HL-60 (cell line): ENCODE measurements around the gene RGPD8.
"Not testable (repeated sequence)": the region's sequence is repeated elsewhere in the genome, so short reads cannot be mapped to it uniquely, and the experiment has no call there.

ENCODE experiments used
- DNase-seq, 2 experiments: peaks; one replicate each; pipeline ENCODE4 v3.0.0-alpha.2; 2010 to 2020; ENCODE audit warnings: low read depth in 1 of 2, low spot score in 1 of 2
- H3K27ac ChIP-seq: fragments of 250-450 bp; sonication (Bioruptor Pico); replicated peaks from 2 replicates; pipeline ENCODE4 v1.5.1; 2020; ENCODE audit warnings: mild to moderate bottlenecking, moderate library complexity
- H3K27me3 ChIP-seq: fragments of 250-450 bp; sonication (Bioruptor Pico); 2 replicates; pipeline ENCODE4 v1.5.1; 2021; ENCODE audit warnings: mild to moderate bottlenecking, moderate library complexity; ENCODE audit not compliant: insufficient read depth, poor library complexity, severe bottlenecking
- H3K4me3 ChIP-seq: replicated peaks from 2 replicates; pipeline ENCODE4 v1.5.1; 2011; ENCODE audit warnings: mild to moderate bottlenecking, control low read depth, low read length; ENCODE audit not compliant: insufficient read depth
- CTCF ChIP-seq: IDR thresholded peaks from one replicate; pipeline ENCODE4 v1.5.1; 2011; ENCODE audit warnings: low read length, control low read depth, inconsistent platforms; ENCODE audit not compliant: insufficient read depth
- GABPA ChIP-seq: IDR thresholded peaks from 2 replicates; pipeline ENCODE4 v1.6.1; 2012; ENCODE audit warnings: low read depth
- POLR2AphosphoS5 ChIP-seq: IDR thresholded peaks from 2 replicates; pipeline ENCODE4 v1.6.1; 2012; ENCODE audit warnings: low read depth
- REST ChIP-seq: IDR thresholded peaks from 2 replicates; pipeline ENCODE4 v1.6.1; 2012; ENCODE audit warnings: low read depth; ENCODE audit not compliant: insufficient replicate concordance
- SPI1 ChIP-seq: IDR thresholded peaks from 2 replicates; pipeline ENCODE4 v1.6.1; 2012; ENCODE audit warnings: low read depth, mild to moderate bottlenecking, borderline replicate concordance

Gene RGPD8

GRCh38 chr2:112354335-112354734 is 79.1 kb downstream of the RGPD8 start:
- H3K4me3 ChIP-seq, H3K27me3 ChIP-seq, DNase-seq, H3K27ac ChIP-seq: not testable (repeated sequence)

DNA sequence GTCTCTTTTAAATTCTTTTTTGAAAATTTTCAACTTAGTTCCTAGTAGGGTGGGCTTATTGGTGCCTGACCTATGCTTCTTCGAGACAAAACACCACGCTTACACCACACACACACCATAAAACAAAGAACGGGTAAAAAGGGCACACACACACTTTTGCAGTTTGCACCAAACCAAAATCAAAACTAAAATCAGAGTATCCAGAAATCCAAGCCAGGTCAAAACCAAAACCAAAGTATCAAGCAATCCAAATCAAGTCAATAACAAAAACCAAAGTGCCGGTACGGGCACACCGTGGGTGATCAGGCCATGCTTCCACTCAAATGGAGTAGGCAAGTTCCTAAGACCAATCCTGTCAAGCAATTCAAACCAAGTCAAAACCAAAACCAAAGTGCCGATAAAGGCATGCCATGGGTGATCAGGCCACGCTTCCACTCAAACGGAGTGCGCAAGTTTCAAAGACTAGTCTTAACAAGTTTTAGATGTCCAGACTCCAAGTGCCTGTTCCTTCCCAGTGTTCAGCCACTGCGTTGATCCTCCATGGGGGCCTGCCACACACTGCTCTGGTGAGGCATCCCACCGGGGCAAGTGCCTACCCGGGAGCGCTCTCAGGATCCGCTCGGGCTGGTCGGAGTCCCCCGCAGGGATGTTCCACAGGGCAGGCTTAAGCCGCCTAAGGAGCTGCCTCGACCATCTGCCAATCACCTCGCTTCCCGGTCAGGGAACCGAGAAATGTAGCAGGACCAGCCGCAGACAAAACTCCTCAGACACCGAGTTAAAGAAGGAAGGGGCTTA is 80.4 kb downstream of the RGPD8 start:
- not testable (repeated sequence) for H3K27ac ChIP-seq

DNA sequence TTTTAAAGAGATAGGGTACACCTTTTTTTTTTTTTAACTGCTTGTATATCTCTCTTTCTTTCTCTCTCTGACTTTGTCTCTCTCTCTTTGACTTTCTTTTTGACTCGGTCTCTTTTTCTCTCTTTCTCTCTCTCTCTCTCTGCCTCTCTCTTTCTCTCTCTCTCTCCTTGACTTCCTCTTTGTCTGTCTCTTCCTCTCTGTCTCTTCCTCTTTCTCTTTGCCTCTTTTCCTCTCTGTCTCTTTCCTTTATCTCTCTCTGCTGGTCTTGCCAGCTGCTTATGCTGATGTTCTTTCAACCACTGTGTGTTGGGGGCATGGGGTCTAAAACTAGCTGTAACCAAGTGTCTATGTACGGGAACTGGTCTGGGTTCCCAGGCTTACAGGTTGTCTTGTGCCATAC is 81.2 kb downstream of the RGPD8 start:
- TF ChIP-seq SPI1, result peak; percentile 91
- not testable (repeated sequence) for H3K27me3 ChIP-seq, H3K4me3 ChIP-seq, H3K27ac ChIP-seq
- peak in 1 of 2 experiments; percentile 16 for DNase-seq

More for the DNA sequence above, 80.4 kb downstream of the RGPD8 start:
- not testable (repeated sequence) for H3K27me3 ChIP-seq, H3K4me3 ChIP-seq, DNase-seq

DNA sequence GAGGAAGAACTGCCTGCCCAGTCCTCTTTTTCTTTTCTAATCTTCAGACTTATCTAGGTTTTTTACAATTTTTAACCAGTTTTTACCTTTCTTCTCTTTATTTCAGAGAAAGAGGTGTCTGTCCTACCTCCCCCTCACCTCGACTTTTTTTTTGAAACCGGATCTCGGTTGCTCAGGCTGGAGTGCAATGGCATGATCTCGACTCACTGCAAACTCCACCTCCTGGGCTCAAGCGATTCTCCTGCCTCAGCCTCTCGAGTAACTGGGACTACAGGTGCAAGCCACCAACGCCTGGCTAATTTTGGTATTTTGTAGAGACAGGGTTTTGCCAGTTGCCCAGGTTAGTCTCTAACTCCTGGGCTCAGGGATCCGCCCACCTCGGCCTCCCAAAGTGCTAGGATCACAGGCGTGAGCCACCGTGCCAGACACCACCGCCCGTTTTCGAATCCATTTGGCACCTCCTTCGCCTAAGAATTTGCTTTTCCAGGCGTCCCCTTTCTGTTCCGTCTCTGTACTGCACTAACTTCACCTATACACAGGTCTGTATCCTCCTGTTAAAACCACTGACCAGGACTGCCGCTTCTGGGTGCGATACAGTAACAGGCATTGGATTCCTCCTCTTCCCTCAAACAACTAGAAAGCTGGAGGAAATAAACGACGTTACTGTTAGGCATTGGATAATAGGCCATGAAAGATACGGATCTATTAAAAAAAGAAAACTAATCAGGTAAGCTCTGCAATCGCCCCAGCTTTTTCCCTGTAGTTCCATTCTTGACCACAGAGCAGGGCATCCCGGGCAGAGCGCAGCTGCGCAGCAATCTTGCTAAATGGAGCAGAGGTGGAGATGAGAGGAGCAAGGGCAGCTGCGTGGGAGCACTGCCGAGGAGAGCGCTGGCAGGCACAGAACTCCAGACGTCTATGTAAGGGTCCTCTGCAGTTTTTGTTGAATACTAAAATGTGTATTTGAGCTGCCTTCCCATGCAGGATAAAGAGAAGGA is 88.1 kb downstream of the RGPD8 start:
- H3K4me3 ChIP-seq, result no peak overlapping the region
- no peak for DNase-seq
- no peak overlapping the region for H3K27ac ChIP-seq
- no peaks in the 10 kb centered on the region for H3K27me3 ChIP-seq
- TF ChIP-seq CTCF, result no peak
- TF ChIP-seq POLR2AphosphoS5, result no peak
- no peak for TF ChIP-seq SPI1
- TF ChIP-seq GABPA, result no peak
- no peak for TF ChIP-seq REST

- Histone ChIP-seq H3K27ac (no peak overlapping the region), H3K27me3 (no peaks in the 10 kb centered on the region), H3K4me3 (no peak overlapping the region)
- no peak for DNase-seq
- TF ChIP-seq CTCF (no peak), POLR2AphosphoS5 (no peak), REST (no peak), GABPA (no peak), SPI1 (no peak)
Observed at GRCh38 chr2:112343827-112344585, 89.4 kb downstream of the RGPD8 start.
